CD4-positive, alpha-beta T cell (primary cell): ENCODE results near the gene PRUNE1. TPM values are rescaled to one million over a fixed set of nuclear protein-coding genes. Genes with fewer than 3 reads are reported as not detected.

Experiments
- ATAC-seq: fragments of 200-7000 bp; cut with Tn5 transposase; one replicate; pipeline ENCODE4 v1.10.0; 2022; ENCODE audit warnings: mild to moderate bottlenecking; ENCODE audit not compliant: poor library complexity
- CTCF ChIA-PET: fragments of 350-600 bp; sonication (Branson Sonifier 250); formaldehyde crosslinking; loops from one replicate; lab custom pipeline; 2021; ENCODE audit warnings: antibody characterized with exemption, inconsistent platforms; lab: Charles Lee
- POLR2A ChIA-PET: fragments of 350-600 bp; sonication (Branson Sonifier 250); formaldehyde crosslinking; loops from one replicate; lab custom pipeline; 2021; ENCODE audit warnings: antibody characterized with exemption, inconsistent platforms; lab: Charles Lee
- DNase-seq, 14 experiments: peaks; one replicate each; pipeline ENCODE4 v3.0.0-alpha.2; 2013 to 2020; ENCODE audit warnings: mixed read lengths in 2 of 14
- H3K27ac ChIP-seq, 2 donors: one replicate each; pipeline versions ENCODE4 v1.5.1 to v1.7.0; 2013; ENCODE audit warnings: low read length in 2 of 2, low read depth in 1 of 2, mild to moderate bottlenecking in 1 of 2
- H3K27me3 ChIP-seq, 2 experiments: 1 replicate in 1 of 2; 2 replicates in 1 of 2; pipeline versions ENCODE4 v1.6.1 to v1.7.0; 2013; ENCODE audit warnings: low read length in 2 of 2, control low read depth in 1 of 2, mild to moderate bottlenecking in 1 of 2, moderate library complexity in 1 of 2; ENCODE audit not compliant: insufficient read depth in 2 of 2, control insufficient read depth in 1 of 2
- H3K36me3 ChIP-seq: one replicate; pipeline ENCODE4 v1.6.1; 2013; ENCODE audit warnings: low read length, control low read depth; ENCODE audit not compliant: insufficient read depth
- H3K4me1 ChIP-seq: one replicate; pipeline ENCODE4 v1.6.1; 2013; ENCODE audit warnings: low read length, control low read depth; ENCODE audit not compliant: insufficient read depth
- H3K4me3 ChIP-seq: one replicate; pipeline ENCODE4 v1.5.1; 2013; ENCODE audit warnings: mild to moderate bottlenecking, low read length, moderate library complexity
- H3K9me3 ChIP-seq, 2 experiments: 1 replicate in 1 of 2; 2 replicates in 1 of 2; pipeline versions ENCODE4 v1.6.1 to v1.7.0; 2013; ENCODE audit warnings: low read length in 2 of 2, mild to moderate bottlenecking in 2 of 2, control low read depth in 1 of 2, moderate library complexity in 1 of 2; ENCODE audit not compliant: control insufficient read depth in 1 of 2, insufficient read depth in 1 of 2
- H3K27ac Mint-ChIP-seq: one replicate; pipeline ENCODE4 v1.8.0; 2020; ENCODE audit warnings: mixed read lengths
- H3K27me3 Mint-ChIP-seq: one replicate; pipeline ENCODE4 v1.8.0; 2021; ENCODE audit warnings: mixed read lengths
- H3K36me3 Mint-ChIP-seq: one replicate; pipeline ENCODE4 v1.8.0; 2021; ENCODE audit warnings: low read depth, mixed read lengths
- H3K4me1 Mint-ChIP-seq: one replicate; pipeline ENCODE4 v1.8.0; 2021; ENCODE audit warnings: low read depth, mixed read lengths
- H3K4me3 Mint-ChIP-seq: one replicate; pipeline ENCODE4 v1.8.0; 2020; ENCODE audit warnings: mild to moderate bottlenecking, mixed read lengths
- H3K9me3 Mint-ChIP-seq: one replicate; pipeline ENCODE4 v1.8.0; 2020; ENCODE audit warnings: mixed read lengths
- CTCF ChIP-seq: fragments of 200-600 bp; IDR thresholded peaks from one replicate; pipeline ENCODE4 v1.8.0; 2022; ENCODE audit warnings: antibody characterized with exemption, mild to moderate bottlenecking
- intact Hi-C, 2 experiments: fragments of 100-400 bp; cut with DNase I in 1 of 2; cut with micrococcal nuclease in 1 of 2; formaldehyde crosslinking; loops; one replicate each; pipeline versions ENCODE4 v1.15.1 to v1.9.0; 2023 to 2025; cut with DNase I, micrococcal nuclease
- total RNA-seq, 174 experiments: library from RNA in 2 of 174; stranded (reverse) in 2 of 174; gene quantifications; one replicate each; pipeline ENCODE4 v1.2.3 and lab custom pipeline; 2021 to 2026

Gene PRUNE1
- total RNA-seq, 2 experiments from 2014 or later: 10.9 to 12.1 TPM

DNA sequence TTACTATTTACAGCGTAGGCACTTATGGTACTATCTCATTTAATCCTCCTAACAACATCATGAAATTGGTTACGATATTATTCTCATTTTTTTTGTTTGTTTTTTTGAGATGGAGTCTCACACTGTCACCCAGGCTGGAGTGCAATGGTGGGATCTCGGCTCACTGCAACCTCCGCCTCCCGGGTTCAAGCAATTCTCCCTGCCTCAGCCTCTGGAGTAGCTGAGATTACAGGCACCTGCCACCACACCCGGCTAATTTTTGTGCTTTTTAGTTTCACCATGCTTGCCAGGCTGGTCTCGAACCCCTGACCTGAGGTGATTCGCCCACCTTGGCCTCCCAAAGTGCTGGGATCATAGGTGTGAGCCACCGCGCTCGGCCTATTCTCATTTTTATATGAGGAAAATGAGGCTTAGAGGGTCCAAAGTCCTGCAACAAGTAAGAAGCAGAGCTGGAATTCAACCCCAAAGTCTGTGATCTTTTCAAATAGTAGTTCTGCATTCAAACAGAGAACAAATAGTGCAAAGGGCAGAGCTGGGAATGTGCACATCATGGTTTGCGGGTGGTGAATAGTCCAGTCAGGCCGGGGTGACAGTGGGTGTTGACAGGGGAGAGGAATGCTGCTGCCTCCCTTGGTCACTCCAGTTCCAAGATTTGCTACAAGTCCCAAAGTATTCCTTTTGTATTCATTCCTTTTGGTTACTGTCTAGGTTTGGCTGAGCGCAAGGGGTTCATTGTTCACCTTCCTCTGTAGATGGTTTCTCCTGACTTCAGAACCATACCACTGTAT is 4.6 kb downstream of the PRUNE1 start:
- H3K36me3 Mint-ChIP-seq: peaks cover 44% of the 10 kb centered on the region
- TF ChIP-seq CTCF: no peak
- Histone ChIP-seq H3K27ac (no peak overlapping the region), H3K4me3 (no peak overlapping the region), H3K4me1 (peaks cover 43% of the 10 kb centered on the region), H3K27me3 (no peaks in the 10 kb centered on the region), H3K9me3 (no peaks in the 10 kb centered on the region), H3K36me3 (peaks cover 30% of the 10 kb centered on the region)
- peak overlapping the region; percentile 1 for H3K4me3 Mint-ChIP-seq
- H3K27me3 Mint-ChIP-seq: no peaks in the 10 kb centered on the region
- peaks cover 58% of the 10 kb centered on the region for H3K4me1 Mint-ChIP-seq
- POLR2A ChIA-PET: interaction anchor here (1.2 to 1.3 kb wide), 2 partner anchors 11 to 177 kb away, joined by 3 to 5 read pairs; partner anchors contain the start of gene VPS72
- CTCF ChIA-PET: interaction anchor here (1.1 to 1.5 kb wide), 3 partner anchors 12 to 58 kb away, joined by 3 to 4 read pairs (median 3); partner anchors contain the start of genes CDC42SE1 and GABPB2
- no peaks in the 10 kb centered on the region for H3K9me3 Mint-ChIP-seq
- no peak for ATAC-seq
- no peak overlapping the region for H3K27ac Mint-ChIP-seq
- DNase-seq: no peak
- intact Hi-C loops: loop anchor here in 1 of 2 experiments (10.0 kb wide), 1 partner anchor 242 kb away; the partner anchor contains the start of gene PSMD4

DNA sequence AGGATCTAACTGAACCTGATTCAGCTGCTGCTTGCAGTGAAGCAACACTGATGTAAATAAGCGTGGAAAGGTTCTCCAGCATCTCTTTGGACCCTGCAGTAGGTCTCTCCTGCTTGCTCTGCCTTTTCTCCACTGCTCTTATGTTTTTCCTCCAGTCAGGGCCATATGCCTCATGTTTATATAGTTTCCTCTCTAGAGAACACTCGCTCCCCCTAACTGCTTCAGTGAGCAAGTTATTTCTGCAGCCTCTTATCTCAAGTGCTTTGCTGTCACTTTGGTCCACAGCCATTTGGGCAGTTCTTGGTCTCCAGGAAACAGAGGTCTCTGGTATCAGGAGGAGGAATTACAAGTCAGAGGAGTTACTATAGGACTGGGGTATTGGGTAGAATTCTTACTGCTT is 5.3 kb downstream of the PRUNE1 start:
- H3K36me3 ChIP-seq: peaks cover 36% of the 10 kb centered on the region
- H3K27me3 ChIP-seq: no peaks in the 10 kb centered on the region
- H3K4me3 ChIP-seq: no peak overlapping the region
- peaks cover 51% of the 10 kb centered on the region for H3K4me1 Mint-ChIP-seq
- H3K9me3 ChIP-seq: no peaks in the 10 kb centered on the region
- no peaks in the 10 kb centered on the region for H3K9me3 Mint-ChIP-seq
- no peaks in the 10 kb centered on the region for H3K27me3 Mint-ChIP-seq
- no peak for TF ChIP-seq CTCF
- intact Hi-C loops: loop anchor here in 1 of 2 experiments (10.0 kb wide), 1 partner anchor 241 kb away; the partner anchor contains the start of gene PSMD4
- ChIA-PET POLR2A (no interaction called here), CTCF (interaction anchor here (1.2 kb wide), 1 partner anchor 11 kb away, joined by 3 read pairs; no protein-coding TSS in a partner anchor)
- no peak overlapping the region for H3K27ac ChIP-seq
- DNase-seq (no peak), ATAC-seq (no peak)
- peaks cover 44% of the 10 kb centered on the region for H3K36me3 Mint-ChIP-seq
- H3K27ac Mint-ChIP-seq: no peak overlapping the region
- peak overlapping the region; percentile 1 for H3K4me3 Mint-ChIP-seq
- H3K4me1 ChIP-seq: peaks cover 41% of the 10 kb centered on the region

- Histone ChIP-seq H3K27me3 (no peaks in the 10 kb centered on the region), H3K27ac (no peak overlapping the region), H3K4me1 (peaks cover 7% of the 10 kb centered on the region), H3K9me3 (no peaks in the 10 kb centered on the region), H3K4me3 (no peak overlapping the region), H3K36me3 (peaks cover 47% of the 10 kb centered on the region)
- DNase-seq (peak; percentile 81 to 95 (median 88)), ATAC-seq (peak; percentile 100)
- ChIA-PET CTCF (interaction anchor here (0.6 to 2.4 kb wide), 38 partner anchors 10 to 226 kb away, joined by 3 to 69 read pairs (median 6); partner anchors contain the start of genes BNIPL, C1orf56, CDC42SE1 and GABPB2), POLR2A (interaction anchor here (0.6 to 2.3 kb wide), 14 partner anchors 13 to 484 kb away, joined by 3 to 31 read pairs (median 6); partner anchors contain the start of genes C1orf56, CDC42SE1, MINDY1 and MLLT11)
- H3K4me3 Mint-ChIP-seq: no peak overlapping the region
- peak; percentile 83 for TF ChIP-seq CTCF
- no peaks in the 10 kb centered on the region for H3K9me3 Mint-ChIP-seq
- peaks cover 49% of the 10 kb centered on the region for H3K36me3 Mint-ChIP-seq
- peak overlapping the region; percentile 52 for H3K27ac Mint-ChIP-seq
- no peaks in the 10 kb centered on the region for H3K27me3 Mint-ChIP-seq
- intact Hi-C loops: loop anchor here (1.0 to 5.0 kb wide), 7 partner anchors 34 to 213 kb away; partner anchors contain the start of genes CDC42SE1 (in 2 of the 2), TNFAIP8L2 (in 2 of the 2) and GABPB2 (in 1 of the 2)
- H3K4me1 Mint-ChIP-seq: peaks cover 6% of the 10 kb centered on the region
Observed at GRCh38 chr1:151024540-151025146, 16.4 kb downstream of the PRUNE1 start.
